ENCODE data around the gene LCN9. TPM values are rescaled to one million over a fixed set of nuclear protein-coding genes. Genes with fewer than 3 reads are reported as not detected.

The LCN9 gene
- total and polyA plus RNA-seq, 9 of the 15 experiments (the other 6 are each of a cell fraction or from before 2014, with no cell fraction given): not detected

GRCh38 chr9:135620558-135620957, 42.6 kb upstream of the LCN9 start:
- POLR2A ChIA-PET: interaction anchor here (0.6 kb wide), 1 partner anchor 131 kb away, joined by 3 read pairs; no protein-coding TSS in a partner anchor
- H3K9ac ChIP-seq (ENCODE audit: insufficient read depth in 1 of 2, low read depth in 2 of 2, low read length in 2 of 2): no peak overlapping the region
- H3K36me3 ChIP-seq (ENCODE audit: control insufficient read depth, insufficient read depth, low read length): no peaks in the 10 kb centered on the region
- no peak for DNase-seq (ENCODE audit: extremely low read depth in 1 of 4, low spot score in 3 of 4)
- WGBS (ENCODE audit: insufficient coverage, low coverage, missing lambda C conversion rate): 2% methylated on average over 7 of the region's 7 CpGs
- H3K4me1 ChIP-seq (replicated peaks in 1 of 2; ENCODE audit: control insufficient read depth in 2 of 2, insufficient read depth in 2 of 2, low read length in 2 of 2): peaks cover 0 to 8% of the 10 kb centered on the region in 2 experiments; a peak in 2 of 5 replicates
- ATAC-seq: no peak
- no peak for TF ChIP-seq SRF (CRISPR knock-in tag; IDR thresholded peaks at IDR 0.05)
- TF ChIP-seq DDX20 (tag; IDR thresholded peaks at IDR 0.05; ENCODE audit: low read depth): no peak
- TF ChIP-seq BRD4 (IDR thresholded peaks at IDR 0.05): no peak
- TF ChIP-seq RAD21 (CRISPR knock-in tag; conservative IDR thresholded peaks at IDR 0.05 in 1 of 2, IDR thresholded peaks at IDR 0.05 in 1 of 2): no peak
- TF ChIP-seq SAFB2 (IDR thresholded peaks at IDR 0.05; ENCODE audit: borderline replicate concordance, low read depth, low read length, severe bottlenecking): no peak
- no peak for TF ChIP-seq MCM2 (IDR thresholded peaks at IDR 0.05; ENCODE audit: low read depth)
- TF ChIP-seq MAZ (CRISPR knock-in tag; conservative IDR thresholded peaks at IDR 0.05 in 1 of 2, IDR thresholded peaks at IDR 0.05 in 1 of 2): no peak
- no peaks in the 10 kb centered on the region for H3K9me1 ChIP-seq (ENCODE audit: control insufficient read depth, insufficient read depth, low read length)
- H3K4me3 ChIP-seq: no peak overlapping the region
- intact Hi-C loops (cut with micrococcal nuclease): no loop called here
- no peak for FAIRE-seq
- CTCF ChIA-PET (ENCODE audit: low intra/inter-chr PET ratio): no interaction called here
- BruUV-seq (replicated peaks): no TSS peak
- H2AFZ ChIP-seq (ENCODE audit: low read depth, low read length): no peak overlapping the region
- H4K20me1 ChIP-seq (replicated peaks; ENCODE audit: control insufficient read depth, insufficient read depth, low read length): peaks cover 9% of the 10 kb centered on the region
- H3K4me2 ChIP-seq (ENCODE audit: insufficient read depth, low read length): no peak overlapping the region
- no peak overlapping the region for H3K27ac ChIP-seq (ENCODE audit: extremely low read depth, low read depth, low read length)
- peaks cover 19 to 72% of the 10 kb centered on the region in 2 experiments; a peak in 4 of 5 replicates for H3K27me3 ChIP-seq (ENCODE audit: control insufficient read depth in 2 of 2, insufficient read depth in 2 of 2, low read length in 2 of 2)
- H3K9me3 ChIP-seq (replicated peaks; ENCODE audit: control insufficient read depth, insufficient read depth, low read depth, low read length): no peaks in the 10 kb centered on the region
- in situ Hi-C loops (cut with MboI): no loop called here
- H3K79me2 ChIP-seq (ENCODE audit: control insufficient read depth, insufficient read depth, low read length): no peaks in the 10 kb centered on the region

Measured in K562 (cell line).